Measurements from ENCODE around the gene PUS7. TPM values are rescaled to one million over a fixed set of nuclear protein-coding genes. Genes with fewer than 3 reads are reported as not detected.
"Not testable (repeated sequence)": the region's sequence is repeated elsewhere in the genome, so short reads cannot be mapped to it uniquely, and the experiment has no call there.

Gene PUS7
- total RNA-seq (2014; rRNA removed; shearing (Covaris generic)): 20.1 and 21.0 TPM in 2 replicates

- peak; percentile 90 for DNase-seq (ENCODE audit: low read depth)
Observed at GRCh38 chr7:105521717-105522463, at the start of gene PUS7. PUS7 (minus strand) TSS chr7:105522271; CDS start chr7:105508512, 13,759 bp downstream.

DNA sequence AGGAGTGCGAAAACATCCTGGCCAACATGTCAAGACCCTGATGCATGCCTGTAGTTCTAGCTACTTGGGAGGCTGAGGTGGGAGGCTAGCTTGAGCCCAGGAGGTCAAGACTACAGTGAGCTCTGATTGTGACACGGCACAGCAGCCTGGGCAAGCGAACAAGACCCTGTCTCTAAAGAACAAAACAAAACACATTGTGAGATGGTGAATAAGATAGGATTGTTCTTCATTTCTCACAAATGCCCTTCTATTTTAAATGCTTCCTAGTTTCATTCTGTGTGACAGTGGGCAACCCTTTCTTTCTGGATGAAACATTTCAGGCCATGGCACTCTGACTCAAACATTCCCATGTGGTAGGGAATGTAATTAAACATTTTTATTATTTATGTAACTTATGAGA, 45.8 kb upstream of the PUS7 start:
- DNase-seq (ENCODE audit: low read depth): no peak

- no peak for DNase-seq (ENCODE audit: low read depth)
Observed at GRCh38 chr7:105567024-105567423, 45.0 kb upstream of the PUS7 start.

DNA sequence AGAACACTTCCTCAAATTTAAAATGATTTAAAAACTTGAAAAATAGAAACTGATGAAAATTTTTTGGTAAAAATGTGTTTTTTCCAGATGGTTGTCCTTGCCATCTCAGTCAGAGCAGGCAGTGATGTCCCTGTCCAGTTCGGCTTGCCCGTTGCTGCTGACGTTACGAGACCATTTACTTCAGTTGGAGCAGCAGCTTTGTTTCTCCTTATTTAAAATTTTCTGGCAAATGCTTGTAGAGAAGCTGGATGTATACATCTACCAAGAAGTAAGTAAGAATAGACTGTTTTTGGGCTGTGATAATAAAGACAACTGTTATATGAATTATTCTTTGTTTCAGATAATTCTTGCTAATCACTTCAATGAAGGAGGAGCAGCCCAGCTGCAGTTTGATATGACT, 43.1 kb upstream of the PUS7 start:
- no peak for DNase-seq (ENCODE audit: low read depth)

DNA sequence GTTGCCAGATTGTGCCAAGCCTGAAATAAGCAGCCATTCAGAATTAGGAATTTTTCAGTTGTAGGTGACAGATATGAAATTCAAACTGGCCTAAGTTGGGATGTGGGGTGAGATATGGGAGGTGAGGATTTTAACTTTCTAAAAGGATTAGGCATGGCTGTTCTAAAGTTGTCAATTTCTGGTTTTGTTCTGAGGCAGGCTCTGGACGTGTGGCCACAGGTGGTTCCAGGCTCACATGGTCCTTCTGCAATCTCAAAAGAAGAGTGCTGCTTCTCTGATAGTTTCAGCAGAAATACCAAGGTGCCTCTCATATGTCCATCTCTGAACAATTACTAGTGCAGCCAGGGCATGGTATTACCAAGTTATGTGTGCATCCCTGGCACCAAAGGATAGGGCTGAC, 37.9 kb upstream of the PUS7 start:
- no peak for DNase-seq (ENCODE audit: low read depth)

DNA sequence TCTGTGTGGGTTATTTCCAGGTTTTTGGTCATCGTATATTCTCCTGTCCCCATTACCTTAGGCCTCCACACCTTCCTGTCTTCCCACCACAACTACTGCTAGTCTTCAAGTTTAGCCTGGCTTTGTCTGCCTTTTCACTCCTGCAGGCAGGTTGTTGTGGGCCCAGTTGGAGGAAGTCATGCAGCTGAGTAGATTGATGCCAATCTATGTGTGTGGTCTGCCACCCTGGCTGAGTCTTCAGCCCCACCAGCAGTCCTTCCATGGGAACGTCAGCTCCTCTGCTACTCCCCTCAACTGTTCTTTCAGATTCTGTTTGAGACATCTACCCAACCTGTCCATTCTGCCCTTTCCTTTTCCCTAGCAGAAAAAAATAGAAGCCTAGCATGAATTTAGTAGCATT, 16.3 kb upstream of the PUS7 start:
- no peak for DNase-seq (ENCODE audit: low read depth)

GRCh38 chr7:105532709-105533460, 10.8 kb upstream of the PUS7 start:
- no peak for DNase-seq (ENCODE audit: low read depth)

- DNase-seq (ENCODE audit: low read depth): peak; percentile 90
Observed at GRCh38 chr7:105531792-105532671, 10.0 kb upstream of the PUS7 start, which contains the start of gene RINT1. RINT1 (plus strand) TSS chr7:105532201; CDS start chr7:105532316, 115 bp downstream.

GRCh38 chr7:105530546-105530945, 8.5 kb upstream of the PUS7 start:
- DNase-seq (ENCODE audit: low read depth): no peak

DNA sequence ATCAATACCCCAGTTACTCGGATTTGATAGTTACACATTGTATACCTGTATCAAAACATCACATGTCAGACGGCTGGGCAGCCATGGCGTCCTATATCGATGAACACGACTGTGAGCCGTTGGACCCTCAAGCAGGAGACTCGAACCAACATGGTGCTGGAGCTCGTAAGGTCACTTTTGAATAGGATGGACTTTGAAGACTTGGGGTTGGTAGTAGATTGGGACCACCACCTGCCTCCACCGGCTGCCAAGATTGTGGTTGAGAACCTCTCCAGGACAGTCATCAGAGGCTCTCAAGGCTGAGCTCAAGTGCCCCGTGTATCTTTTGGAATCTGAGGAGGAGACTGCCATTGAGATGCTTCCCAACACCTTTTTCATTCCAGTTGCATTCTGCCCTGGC, 8.1 kb upstream of the PUS7 start:
- DNase-seq (ENCODE audit: low read depth): no peak

- not testable (repeated sequence) for DNase-seq (ENCODE audit: low read depth)
Observed at GRCh38 chr7:105527737-105528136, 5.7 kb upstream of the PUS7 start.

DNA sequence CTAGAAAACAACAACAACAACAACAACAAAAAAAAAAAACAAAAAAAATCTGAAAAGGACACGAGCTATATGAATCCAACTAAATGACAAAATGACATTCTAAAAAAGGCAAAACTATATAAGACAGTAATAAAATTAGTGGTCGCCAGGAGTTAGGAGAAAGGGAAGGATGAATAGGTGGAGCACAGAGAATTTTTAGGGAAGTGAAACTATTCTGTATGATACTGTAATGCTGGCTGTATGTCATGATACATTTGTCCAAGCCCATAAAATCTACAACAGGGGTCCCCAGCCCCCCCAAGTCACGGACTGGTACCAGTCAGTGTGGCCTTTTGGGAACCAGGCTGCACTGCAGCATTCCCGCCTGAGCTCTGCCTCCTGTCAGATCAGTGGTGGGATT, 2.8 kb upstream of the PUS7 start:
- no peak for DNase-seq (ENCODE audit: low read depth)

DNA sequence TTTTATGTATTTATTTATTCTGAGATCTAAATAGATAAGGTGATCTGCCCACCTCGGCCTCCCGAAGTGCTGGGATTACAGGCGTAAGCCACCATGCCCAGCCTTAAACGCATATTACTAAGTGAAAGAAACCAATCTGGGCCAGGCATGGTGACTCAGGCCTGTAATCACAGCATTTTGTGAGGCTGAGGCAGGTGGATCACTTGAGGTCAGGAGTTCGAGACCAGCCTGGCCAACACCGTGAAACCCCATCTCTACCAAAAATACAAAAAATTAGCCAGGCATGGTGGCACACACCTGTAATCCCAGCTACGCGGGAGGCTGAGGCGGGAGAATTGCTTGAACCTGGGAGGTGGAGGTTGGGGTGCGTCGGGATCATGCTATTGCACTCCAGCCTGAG, 2.4 kb upstream of the PUS7 start:
- DNase-seq (ENCODE audit: low read depth): not testable (repeated sequence)

- DNase-seq (ENCODE audit: low read depth): peak; percentile 70
Observed at GRCh38 chr7:105521027-105521716, 899 bp downstream of the PUS7 start.

DNA sequence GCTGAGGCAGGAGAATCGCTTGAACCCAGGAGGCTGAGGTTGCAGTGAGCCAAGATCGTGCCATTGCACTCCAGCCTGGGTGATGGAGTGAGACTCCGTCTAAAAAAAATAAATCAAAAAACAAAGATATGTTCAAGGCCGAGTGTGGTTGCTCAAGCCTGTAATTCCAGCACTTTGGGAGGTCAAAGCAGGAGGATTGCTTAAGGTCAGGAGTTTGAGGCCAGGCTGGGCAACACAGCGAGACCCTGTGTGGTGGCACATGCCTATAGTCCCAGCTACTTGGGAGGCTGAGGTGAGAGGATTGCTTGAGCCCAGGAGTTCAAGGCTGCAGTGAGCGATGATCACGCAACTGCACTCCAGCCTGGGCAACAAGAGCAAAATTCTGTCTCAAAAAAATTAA, 1.5 kb downstream of the PUS7 start:
- DNase-seq (ENCODE audit: low read depth): not testable (repeated sequence)

- no peak for DNase-seq (ENCODE audit: low read depth)
Observed at GRCh38 chr7:105519353-105519752, 2.7 kb downstream of the PUS7 start.

- DNase-seq (ENCODE audit: low read depth): not testable (repeated sequence)
Observed at GRCh38 chr7:105515610-105516009, 6.5 kb downstream of the PUS7 start.

GRCh38 chr7:105512926-105513526, 9.0 kb downstream of the PUS7 start:
- no peak for DNase-seq (ENCODE audit: low read depth)

- no peak for DNase-seq (ENCODE audit: low read depth)
Observed at GRCh38 chr7:105512415-105512814, 9.7 kb downstream of the PUS7 start.

DNA sequence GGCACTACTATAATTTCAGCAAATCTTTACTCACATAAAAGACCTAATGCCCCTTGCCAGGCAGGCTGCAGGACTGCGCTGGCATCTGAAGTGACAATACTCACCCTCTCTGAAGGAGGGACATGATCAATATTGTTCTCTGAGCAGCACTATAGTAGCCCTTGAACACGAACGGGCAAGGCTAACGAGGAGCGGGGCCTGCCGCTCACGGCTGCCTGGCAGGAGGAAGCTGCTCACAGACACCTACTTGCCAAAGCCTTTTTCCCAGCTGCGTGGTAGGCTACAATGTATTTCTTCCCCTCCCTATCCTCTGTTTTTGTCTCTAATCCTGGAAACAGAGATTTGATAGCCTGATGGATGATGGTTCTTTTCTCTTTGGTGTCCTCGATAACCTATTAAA, 19.9 kb downstream of the PUS7 start:
- no peak for DNase-seq (ENCODE audit: low read depth)

DNA sequence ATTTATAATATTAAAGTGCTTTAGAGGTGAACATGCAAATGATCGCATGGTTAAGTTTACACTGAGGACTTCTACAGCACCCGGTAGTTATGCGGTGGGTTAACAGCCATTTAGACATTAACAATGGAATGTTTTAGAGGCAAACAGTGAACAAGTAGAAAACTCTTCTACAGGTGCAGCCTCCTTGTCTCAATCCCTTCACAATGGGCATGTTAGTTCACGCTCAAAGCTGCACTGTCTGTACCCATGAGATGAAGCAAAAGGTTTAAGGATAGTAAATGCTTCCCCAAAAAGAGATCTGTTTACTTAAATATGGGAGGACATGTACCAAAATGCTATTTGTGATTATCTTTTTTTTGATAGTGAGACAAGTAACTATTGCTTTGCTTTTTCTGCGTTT, 25.1 kb downstream of the PUS7 start:
- DNase-seq (ENCODE audit: low read depth): no peak
